ENCODE measurements around the gene DIABLO. TPM values are rescaled to one million over a fixed set of nuclear protein-coding genes. Genes with fewer than 3 reads are reported as not detected.

DIABLO gene
- total RNA-seq, 1 donor from 2014 or later: 55.4 TPM

Other genes starting within 250 kb of the DIABLO start
- 5.4 and 6.3 TPM in 2 replicates for gene BCL7A, start 204.2 kb downstream of the DIABLO start, total RNA-seq
- gene MLXIP, start 147.3 kb downstream of the DIABLO start, total RNA-seq: 15.7 and 20.0 TPM in 2 replicates
- not detected in 2 replicates for gene IL31, start 51.8 kb downstream of the DIABLO start, total RNA-seq
- gene LRRC43, start 42.9 kb downstream of the DIABLO start, total RNA-seq: 0.44 and 0.99 TPM in 2 replicates
- gene B3GNT4, start 22.3 kb downstream of the DIABLO start, total RNA-seq: under 0.01 and 0.20 TPM in 2 replicates
- 13.3 and 14.1 TPM in 2 replicates for gene VPS33A, start 40.4 kb upstream of the DIABLO start, total RNA-seq
- 20.7 and 29.2 TPM in 2 replicates for gene CLIP1, start 196.6 kb upstream of the DIABLO start, total RNA-seq